ENCODE data around the gene NOTCH2. TPM values are rescaled to one million over a fixed set of nuclear protein-coding genes. Genes with fewer than 3 reads are reported as not detected.

NOTCH2 gene
- polyA plus RNA-seq, 3 donors = 6.4 to 29.0 (median 15.4) TPM

DNA sequence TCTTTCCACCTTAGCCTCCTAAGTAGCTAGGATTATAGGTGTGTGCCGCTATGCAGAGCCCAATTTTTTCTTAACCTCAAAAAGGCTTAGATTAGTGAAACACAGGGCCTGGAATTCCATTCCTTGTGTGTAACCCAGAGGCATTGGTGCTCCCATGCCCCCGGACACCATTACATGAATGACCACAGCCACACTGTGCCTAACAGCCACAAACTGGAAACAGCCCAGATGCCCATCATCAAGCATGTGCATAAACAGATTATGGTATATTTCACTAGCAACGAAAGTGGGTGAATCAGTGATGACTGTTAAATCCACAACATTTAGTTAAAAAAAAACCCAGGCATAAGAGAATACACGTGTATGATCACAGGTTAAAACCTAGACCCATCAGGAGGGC, 197.6 kb downstream of the NOTCH2 start:
- no peak overlapping the region for H3K27ac ChIP-seq (ENCODE audit: low read depth, low read length)
- WGBS, 3 donors = 88 to 89% (median 88%) methylated on average over 4 of the region's 4 CpGs

DNA sequence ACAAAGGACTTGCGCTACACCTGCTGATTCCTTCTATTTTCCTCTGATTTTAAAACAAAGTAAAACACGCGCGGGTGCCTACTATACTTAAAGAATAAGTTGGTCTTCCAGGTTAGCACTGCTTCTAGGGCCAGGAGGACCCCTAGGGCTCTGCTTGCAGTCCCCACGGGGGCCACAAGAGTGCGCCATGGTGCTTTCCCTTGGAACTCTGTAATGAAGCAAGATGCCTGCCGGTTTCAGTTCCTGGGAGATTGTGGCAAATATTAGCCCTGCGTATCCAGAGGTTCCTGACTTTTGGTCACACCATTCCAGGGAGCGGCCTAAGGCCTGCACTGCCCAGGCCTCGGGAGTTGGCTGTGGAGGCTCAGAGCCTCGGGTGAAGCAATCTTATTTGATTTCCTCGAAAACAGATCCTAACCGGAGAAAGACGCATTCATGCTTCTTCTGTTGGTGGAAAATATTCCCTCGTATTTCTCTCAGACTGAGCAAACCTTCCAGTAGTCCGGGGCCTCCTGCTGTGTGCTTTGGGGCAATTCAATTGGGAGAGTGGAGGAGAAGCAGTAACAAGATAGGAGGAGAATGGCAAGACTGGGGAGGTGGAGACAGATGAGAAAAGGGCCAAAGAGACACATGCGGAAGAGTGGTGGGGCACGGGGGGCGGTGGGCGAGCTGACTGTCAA, 198.4 kb downstream of the NOTCH2 start:
- 39 to 42% (median 41%) methylated on average over 20 of the region's 20 CpGs for WGBS, 3 donors
- no peak overlapping the region for H3K27ac ChIP-seq (ENCODE audit: low read depth, low read length)

- WGBS, 3 donors = 59 to 65% (median 64%) methylated on average over 1 of the region's 1 CpG
- no peak overlapping the region for H3K27ac ChIP-seq (ENCODE audit: low read depth, low read length)
Observed at GRCh38 chr1:119869995-119870394, 199.5 kb downstream of the NOTCH2 start.

- H3K27ac ChIP-seq (ENCODE audit: low read depth, low read length) = no peak overlapping the region
- WGBS, 3 donors = 81 to 87% (median 85%) methylated on average over 2 of the region's 2 CpGs
Observed at GRCh38 chr1:119868176-119868575, 201.3 kb downstream of the NOTCH2 start.

DNA sequence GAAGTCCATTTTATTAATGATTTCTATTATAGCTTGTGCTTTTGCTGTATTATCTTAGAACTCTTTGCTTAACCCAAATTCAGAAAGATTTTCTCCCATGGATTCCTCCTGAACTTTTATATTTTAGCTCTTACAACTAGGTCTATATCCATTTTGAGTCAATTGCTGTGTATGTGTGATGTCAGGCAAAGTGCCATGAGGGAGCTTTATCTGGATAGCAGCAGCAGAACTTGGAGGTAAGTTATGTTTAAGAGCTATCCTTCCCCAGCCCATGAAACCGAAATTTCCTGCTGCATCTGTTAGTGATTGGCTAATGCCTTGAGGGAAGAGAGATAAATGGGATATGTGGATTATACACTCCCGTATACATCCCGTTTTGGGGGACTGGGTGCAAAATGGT, 203.0 kb downstream of the NOTCH2 start:
- no peak overlapping the region for H3K27ac ChIP-seq (ENCODE audit: low read depth, low read length)
- 55 to 80% (median 67%) methylated on average over 3 of the region's 3 CpGs for WGBS, 3 donors

GRCh38 chr1:119865627-119866026, 203.8 kb downstream of the NOTCH2 start:
- 48 to 61% (median 52%) methylated on average over 4 of the region's 4 CpGs for WGBS, 3 donors

DNA sequence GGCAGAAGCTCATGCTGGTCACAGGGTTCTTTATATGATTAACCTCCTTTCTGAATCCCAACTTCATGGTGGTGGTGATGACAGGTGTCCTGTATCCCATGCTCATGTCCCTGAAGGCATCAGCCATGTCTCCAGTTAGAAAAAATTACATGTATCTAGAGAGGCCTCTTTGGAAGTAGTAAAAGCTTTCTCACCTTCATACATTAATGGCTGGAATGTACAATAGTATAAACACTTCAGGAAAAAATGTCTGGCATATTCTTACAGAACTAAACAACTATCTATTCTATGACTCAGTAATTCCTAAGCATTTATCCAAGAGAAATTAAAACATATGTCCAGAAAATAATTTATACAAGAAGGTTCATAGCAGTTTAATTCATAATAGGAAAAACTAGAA, 207.2 kb downstream of the NOTCH2 start:
- H3K27ac ChIP-seq (ENCODE audit: low read depth, low read length) = no peak overlapping the region

More at GRCh38 chr1:119865627-119866026, 203.8 kb downstream of the NOTCH2 start:
- no peak overlapping the region for H3K27ac ChIP-seq (ENCODE audit: low read depth, low read length)

Other genes with a start within 250 kb of the NOTCH2 start
- gene ADAM30, start 173.1 kb downstream of the NOTCH2 start, polyA plus RNA-seq = not detected
- 10 to 100 TPM; 10.9 to 30.4 (median 17.2) TPM for gene SEC22B, start 106.9 kb upstream of the NOTCH2 start, polyA plus RNA-seq

Measured in adipose tissue (tissue), 3 donors.